D721Med (cell line): Measurements from ENCODE around the gene MAP3K15.

Experiments used
- DNase-seq: peaks from one replicate; pipeline ENCODE4 v3.0.0; 2011; ENCODE audit warnings: low spot score; ENCODE audit not compliant: insufficient read length
- FAIRE-seq: peaks from 2 replicates; lab custom pipeline; 2011; peaks lifted over from hg19 to GRCh38; lab: Jason Lieb, UNC
- CTCF ChIP-seq: IDR thresholded peaks from 2 replicates; pipeline ENCODE4 v1.5.1; 2012; ENCODE audit warnings: mild to moderate bottlenecking, control low read depth; ENCODE audit not compliant: insufficient read depth; ENCODE audit errors: missing control alignments

MAP3K15 gene, protein sequence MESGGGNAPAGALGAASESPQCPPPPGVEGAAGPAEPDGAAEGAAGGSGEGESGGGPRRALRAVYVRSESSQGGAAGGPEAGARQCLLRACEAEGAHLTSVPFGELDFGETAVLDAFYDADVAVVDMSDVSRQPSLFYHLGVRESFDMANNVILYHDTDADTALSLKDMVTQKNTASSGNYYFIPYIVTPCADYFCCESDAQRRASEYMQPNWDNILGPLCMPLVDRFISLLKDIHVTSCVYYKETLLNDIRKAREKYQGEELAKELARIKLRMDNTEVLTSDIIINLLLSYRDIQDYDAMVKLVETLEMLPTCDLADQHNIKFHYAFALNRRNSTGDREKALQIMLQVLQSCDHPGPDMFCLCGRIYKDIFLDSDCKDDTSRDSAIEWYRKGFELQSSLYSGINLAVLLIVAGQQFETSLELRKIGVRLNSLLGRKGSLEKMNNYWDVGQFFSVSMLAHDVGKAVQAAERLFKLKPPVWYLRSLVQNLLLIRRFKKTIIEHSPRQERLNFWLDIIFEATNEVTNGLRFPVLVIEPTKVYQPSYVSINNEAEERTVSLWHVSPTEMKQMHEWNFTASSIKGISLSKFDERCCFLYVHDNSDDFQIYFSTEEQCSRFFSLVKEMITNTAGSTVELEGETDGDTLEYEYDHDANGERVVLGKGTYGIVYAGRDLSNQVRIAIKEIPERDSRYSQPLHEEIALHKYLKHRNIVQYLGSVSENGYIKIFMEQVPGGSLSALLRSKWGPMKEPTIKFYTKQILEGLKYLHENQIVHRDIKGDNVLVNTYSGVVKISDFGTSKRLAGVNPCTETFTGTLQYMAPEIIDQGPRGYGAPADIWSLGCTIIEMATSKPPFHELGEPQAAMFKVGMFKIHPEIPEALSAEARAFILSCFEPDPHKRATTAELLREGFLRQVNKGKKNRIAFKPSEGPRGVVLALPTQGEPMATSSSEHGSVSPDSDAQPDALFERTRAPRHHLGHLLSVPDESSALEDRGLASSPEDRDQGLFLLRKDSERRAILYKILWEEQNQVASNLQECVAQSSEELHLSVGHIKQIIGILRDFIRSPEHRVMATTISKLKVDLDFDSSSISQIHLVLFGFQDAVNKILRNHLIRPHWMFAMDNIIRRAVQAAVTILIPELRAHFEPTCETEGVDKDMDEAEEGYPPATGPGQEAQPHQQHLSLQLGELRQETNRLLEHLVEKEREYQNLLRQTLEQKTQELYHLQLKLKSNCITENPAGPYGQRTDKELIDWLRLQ (N-terminal part only)

DNA sequence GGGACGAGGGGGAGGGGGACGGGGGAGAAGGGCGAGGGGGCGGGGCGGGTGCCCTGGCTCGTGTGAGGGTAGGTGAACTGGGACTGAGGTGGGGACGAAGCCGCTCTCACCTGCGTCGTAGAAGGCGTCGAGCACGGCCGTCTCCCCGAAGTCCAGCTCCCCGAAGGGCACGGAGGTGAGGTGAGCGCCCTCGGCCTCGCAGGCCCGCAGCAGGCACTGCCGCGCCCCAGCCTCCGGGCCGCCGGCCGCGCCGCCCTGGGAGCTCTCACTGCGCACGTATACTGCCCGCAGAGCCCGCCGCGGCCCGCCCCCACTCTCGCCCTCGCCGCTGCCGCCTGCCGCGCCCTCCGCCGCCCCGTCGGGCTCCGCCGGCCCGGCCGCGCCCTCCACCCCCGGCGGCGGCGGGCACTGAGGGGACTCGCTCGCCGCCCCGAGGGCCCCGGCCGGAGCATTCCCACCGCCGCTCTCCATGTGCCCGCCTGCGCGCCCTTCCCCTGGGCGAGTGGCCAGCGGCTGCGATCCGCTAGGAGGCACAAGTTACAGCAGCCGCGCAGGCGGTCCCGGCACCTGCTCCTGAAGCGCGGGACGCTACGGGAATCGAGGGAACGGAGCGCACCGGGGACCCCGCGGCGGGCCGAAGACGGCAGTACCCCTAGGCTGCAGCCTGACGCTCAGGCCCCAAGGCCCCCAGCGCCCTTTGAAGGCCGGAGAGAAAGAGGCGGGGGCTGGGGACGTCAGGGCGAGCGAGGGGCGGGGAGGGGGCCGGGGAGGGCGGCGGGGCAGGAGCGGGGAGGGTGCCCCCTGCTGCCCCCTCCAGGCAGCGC is at the start of gene MAP3K15:
TSS of gene MAP3K15 (minus strand) at position 718 of the 824 bp plus-strand sequence. CDS start at position 471, 247 bp downstream.
- DNase-seq (no peak), FAIRE-seq (no peak)
- TF ChIP-seq CTCF: no peak

GRCh38 chrX:19564606-19565005 is 49.3 kb upstream of the MAP3K15 start:
- FAIRE-seq: no peak
- no peak for DNase-seq
- TF ChIP-seq CTCF: no peak

GRCh38 chrX:19563746-19564145 is 48.4 kb upstream of the MAP3K15 start:
- no peak for FAIRE-seq
- no peak for TF ChIP-seq CTCF
- DNase-seq: no peak

DNA sequence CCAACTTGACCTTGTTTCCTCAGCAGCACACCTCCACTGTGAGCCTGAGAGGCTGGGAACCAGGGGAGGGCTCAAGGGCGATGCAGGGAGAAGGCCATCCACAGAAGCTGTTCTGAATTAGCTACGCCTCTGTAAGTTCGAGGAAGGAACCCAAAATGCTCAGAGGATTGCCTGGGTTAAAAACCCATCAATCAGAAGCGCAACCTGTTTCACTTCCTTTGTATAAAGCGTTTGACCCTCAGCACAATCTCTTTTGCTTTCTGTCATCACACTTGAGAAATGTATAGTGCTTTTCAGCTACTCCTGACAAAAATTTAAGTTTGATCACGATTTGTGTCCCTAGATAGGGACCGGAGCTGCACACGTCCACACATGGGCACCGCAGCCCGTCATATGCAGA is 48.0 kb upstream of the MAP3K15 start:
- TF ChIP-seq CTCF: no peak
- FAIRE-seq: no peak
- no peak for DNase-seq

GRCh38 chrX:19560611-19561010 is 45.3 kb upstream of the MAP3K15 start:
- DNase-seq (no peak), FAIRE-seq (no peak)
- no peak for TF ChIP-seq CTCF

DNA sequence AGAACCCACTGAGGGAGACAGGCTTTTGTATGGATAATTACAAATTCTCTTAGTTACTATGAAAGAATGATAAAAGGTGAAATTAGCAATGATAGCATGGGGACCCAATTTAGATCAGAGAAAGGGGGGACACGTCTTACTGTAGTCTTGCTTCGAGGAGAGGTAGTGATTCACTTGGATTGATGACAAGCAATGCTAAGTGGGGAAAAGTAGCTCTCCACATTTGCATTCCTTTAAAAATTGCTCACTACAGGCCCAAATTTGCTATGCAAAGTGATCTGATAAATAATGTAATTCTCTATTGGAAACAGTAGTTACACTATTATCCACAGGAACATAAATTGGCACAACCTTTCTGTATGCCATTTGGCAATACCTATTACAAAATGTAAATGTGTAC is 42.5 kb upstream of the MAP3K15 start:
- no peak for FAIRE-seq
- no peak for TF ChIP-seq CTCF
- no peak for DNase-seq
